ENCODE measurements around the gene GRIN2C. TPM values are rescaled to one million over a fixed set of nuclear protein-coding genes. Genes with fewer than 3 reads are reported as not detected.
"Not testable (repeated sequence)": the region's sequence is repeated elsewhere in the genome, so short reads cannot be mapped to it uniquely, and the experiment has no call there.

GRIN2C gene
- 0.52 TPM for total RNA-seq
- long read RNA-seq, partial matches to known transcripts: 1 of 1 reads
- long read RNA-seq, other reads (novel, unspliced or antisense): 0 of 1 reads

DNA sequence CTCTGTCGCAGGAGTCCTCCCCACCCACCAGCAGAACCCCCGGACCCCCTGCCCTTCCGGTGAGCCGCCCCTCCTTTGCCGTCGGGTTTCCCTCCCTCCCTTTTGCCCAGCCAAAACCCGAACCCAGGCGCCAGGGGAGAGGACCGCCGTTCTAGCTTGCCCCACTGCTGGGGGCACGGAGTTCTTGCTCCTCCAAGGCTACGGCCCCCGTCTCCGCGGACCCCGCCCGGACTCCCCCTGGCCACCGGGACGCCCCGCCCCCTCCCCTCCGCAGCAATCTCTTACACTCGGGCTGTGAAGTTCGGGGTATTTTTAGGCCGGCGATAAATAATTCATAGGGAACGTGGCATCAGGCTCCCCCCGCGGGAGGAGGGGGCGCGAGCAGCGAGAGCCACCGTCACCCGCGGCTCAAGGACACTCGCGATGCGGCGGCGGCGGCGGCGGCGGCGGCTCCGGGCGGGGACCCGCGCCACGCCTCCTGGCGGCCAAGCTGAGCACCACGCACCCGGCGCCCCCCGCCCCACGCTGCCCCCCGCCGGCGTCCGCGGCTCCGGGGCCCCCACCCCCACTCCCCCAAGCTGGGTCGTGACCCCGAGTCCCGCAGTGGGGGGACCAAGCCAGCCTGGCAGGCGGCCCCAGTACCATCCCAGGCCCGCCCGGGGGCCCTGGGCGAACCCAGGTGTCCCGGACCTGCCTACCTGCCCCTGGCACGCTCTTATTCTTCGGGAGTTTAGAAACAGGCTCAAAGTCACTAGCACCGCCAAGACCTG, at the start of gene GRIN2C:
GRIN2C (minus strand) TSS at position 427 of the 770 bp plus-strand sequence. CDS start 4,793 bp downstream, outside the sequence.
- ATAC-seq (peak; percentile 19), DNase-seq (peak; percentile 56)
- intact Hi-C loops (cut with micrococcal nuclease): loop anchor here (5.0 kb wide), 1 partner anchor 67 kb away; no protein-coding TSS in a partner anchor

DNA sequence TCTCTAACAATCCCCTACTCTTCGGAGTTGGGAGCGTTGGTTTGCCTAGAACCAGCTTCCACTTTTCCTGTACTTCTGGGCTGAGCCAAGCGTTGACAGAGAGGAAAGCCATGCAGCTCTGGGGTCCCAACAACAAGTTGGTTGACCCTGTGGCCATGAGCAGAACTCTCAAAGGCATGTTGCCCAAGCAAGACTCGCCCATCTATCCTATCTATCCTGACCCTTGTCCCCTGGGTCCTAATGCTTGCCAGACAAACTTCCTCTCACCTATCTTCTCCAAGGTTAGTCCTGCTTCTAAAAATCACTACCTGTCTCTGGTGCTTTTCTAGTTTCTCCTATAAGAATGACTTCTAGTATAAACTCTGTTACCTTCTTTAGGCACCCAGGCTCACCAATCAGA, 49.4 kb upstream of the GRIN2C start:
- ATAC-seq; intact Hi-C loops (cut with micrococcal nuclease); DNase-seq: not testable (repeated sequence)

DNA sequence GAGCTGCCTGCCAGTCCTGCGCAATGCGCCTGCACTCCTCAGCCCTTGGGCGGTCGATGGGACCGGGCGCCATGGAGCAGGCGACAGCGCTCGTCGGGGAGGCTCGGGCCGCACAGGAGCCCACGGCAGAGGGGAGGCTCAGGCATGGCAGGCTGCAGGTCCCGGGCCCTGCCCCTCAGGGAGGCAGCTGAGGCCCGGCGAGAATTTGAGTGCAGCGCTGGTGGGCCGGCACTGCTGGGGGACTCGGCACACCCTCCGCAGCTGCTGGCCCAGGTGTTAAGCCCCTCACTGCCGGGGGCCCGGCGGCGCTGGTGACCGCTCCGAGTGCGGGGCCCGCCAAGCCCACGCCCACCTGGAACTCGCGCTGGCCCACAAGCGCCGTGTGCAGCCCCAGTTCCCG, 47.3 kb upstream of the GRIN2C start:
- no peak for ATAC-seq
- intact Hi-C loops (cut with micrococcal nuclease): no loop called here
- no peak for DNase-seq

- DNase-seq; intact Hi-C loops (cut with micrococcal nuclease); ATAC-seq: not testable (repeated sequence)
These were observed 46.6 kb upstream of the GRIN2C start for GRCh38 chr17:74906214-74906793.

DNA sequence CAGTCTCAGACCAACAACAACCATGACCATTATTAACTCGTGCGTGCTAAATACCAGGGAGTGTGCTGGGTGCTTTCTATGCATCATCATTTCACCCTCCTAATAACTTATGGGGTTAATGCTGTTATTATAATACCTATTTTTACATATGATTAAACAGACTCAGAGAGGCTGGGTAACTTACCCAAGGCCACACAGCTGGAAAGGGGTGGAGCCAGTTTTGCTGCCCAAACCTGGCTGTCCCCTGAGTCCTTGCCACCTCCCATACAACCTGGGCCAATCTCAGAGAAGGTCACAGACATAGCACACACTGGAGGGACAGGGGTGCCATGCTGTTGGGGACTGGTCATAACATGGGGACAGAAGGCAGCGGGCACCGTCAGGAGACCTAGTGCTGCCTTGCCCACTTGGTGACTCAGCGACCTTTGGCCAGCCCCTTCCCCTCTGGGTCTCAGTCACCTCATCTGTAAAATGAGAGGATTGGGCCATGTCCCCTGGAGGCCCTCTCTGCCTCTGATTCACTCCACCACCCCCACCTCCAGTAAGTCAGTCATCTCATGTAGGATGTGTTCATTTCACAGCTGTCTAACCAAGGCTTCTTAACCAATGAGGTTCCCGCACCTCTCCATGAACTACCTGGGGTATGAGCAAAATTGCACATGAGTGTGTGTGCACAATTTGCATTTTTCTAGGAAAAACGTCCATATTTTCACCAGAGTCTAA, 45.2 kb upstream of the GRIN2C start:
- no peak for ATAC-seq
- DNase-seq: no peak
- intact Hi-C loops (cut with micrococcal nuclease): no loop called here

DNA sequence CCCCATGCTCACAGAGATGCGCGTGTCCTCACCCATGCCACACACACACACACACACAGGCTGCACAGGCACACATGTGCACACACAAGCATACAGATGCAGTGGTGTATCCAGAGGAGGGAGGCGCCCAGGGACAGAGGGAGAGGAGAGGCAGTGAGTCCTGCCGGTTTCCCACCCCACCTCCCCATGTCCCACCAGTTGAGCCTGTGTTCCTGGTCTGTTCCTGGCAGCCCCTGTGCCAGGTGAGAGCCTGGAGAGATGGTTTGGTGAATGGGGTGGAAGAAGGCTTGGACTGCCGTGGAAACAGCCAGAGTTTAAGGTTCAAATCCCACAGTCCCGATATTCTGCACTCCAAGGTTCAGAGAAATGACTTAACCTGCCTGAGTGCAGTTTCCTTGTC, 44.0 kb upstream of the GRIN2C start:
- DNase-seq (no peak), ATAC-seq (no peak)
- intact Hi-C loops (cut with micrococcal nuclease): no loop called here

DNA sequence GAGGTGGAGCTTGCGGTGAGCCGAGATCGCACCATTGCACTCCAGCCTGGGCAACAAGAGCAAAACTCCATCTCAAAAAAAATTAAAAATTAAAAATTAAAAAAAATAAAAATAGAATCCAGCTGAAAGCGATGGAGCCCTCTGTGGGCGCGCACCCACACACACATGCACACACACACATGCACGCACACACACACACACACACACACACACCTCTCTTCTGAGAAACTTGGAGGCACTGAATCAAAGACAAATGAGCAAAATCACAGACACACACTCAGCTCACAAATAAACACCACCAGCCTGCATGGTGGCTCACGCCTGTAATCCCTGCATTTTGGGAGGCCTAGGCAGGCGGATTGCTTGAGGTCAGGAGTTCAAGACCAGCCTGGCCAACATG, 43.3 kb upstream of the GRIN2C start:
- DNase-seq (no peak), ATAC-seq (no peak)
- intact Hi-C loops (cut with micrococcal nuclease): no loop called here

DNA sequence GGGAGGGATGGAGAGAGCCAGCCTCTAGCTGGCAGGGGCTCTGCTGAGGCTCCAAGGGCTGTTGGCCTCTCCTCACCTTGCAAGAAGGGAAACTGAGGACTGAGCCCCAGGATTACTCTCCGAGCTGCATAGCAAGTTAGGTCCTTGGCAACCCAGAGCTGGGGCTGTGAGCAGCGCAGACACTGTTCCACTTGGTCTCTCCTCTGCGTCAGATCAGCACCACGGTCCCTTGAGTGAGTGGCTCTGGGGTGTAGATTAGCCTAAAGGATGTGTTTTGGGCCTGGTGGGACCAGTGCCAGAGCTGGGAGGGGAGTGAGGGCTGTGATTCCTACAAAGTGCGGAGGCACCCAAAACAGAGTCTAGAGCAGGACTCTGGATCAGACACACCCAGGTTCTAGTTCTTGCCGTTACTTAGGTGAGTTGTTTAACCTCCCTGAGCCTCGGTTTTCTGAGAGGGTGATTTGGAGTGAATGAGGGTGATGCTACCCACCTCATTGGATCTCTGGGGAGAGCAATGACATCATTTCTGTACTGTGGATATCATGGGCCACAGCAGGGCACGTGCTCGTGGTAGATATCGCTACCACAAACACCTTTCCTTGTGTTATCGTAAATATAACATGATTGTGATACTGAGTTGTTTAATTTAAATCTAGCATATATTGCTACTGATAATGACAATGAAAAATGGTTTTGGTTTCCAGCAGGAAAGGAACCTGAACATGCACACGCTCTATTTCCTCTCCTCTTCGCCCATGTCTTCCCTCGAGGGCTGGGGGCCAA, 41.9 kb upstream of the GRIN2C start:
- DNase-seq (no peak), ATAC-seq (no peak)
- intact Hi-C loops (cut with micrococcal nuclease): no loop called here

GRCh38 chr17:74900208-74900607, 40.5 kb upstream of the GRIN2C start:
- intact Hi-C loops (cut with micrococcal nuclease): no loop called here
- ATAC-seq: no peak
- no peak for DNase-seq

GRCh38 chr17:74898376-74898946, 38.8 kb upstream of the GRIN2C start:
- DNase-seq: no peak
- intact Hi-C loops (cut with micrococcal nuclease): no loop called here
- ATAC-seq: no peak

- intact Hi-C loops (cut with micrococcal nuclease): no loop called here
- ATAC-seq (no peak), DNase-seq (no peak)
These were observed 34.4 kb upstream of the GRIN2C start for GRCh38 chr17:74893936-74894671.

- intact Hi-C loops (cut with micrococcal nuclease): no loop called here
- ATAC-seq (peak; percentile 43), DNase-seq (no peak)
These were observed 33.6 kb upstream of the GRIN2C start, which contains the start of gene FADS6 for GRCh38 chr17:74892974-74893911. FADS6 (minus strand) TSS chr17:74893633; CDS start chr17:74893595, 38 bp downstream.

- DNase-seq (no peak), ATAC-seq (no peak)
- intact Hi-C loops (cut with micrococcal nuclease): no loop called here
These were observed 32.5 kb upstream of the GRIN2C start for GRCh38 chr17:74892013-74892841.

- DNase-seq (no peak), ATAC-seq (no peak)
- intact Hi-C loops (cut with micrococcal nuclease): no loop called here
These were observed 30.9 kb upstream of the GRIN2C start for GRCh38 chr17:74890554-74890953.

- ATAC-seq (no peak), DNase-seq (no peak)
- intact Hi-C loops (cut with micrococcal nuclease): no loop called here
These were observed 28.8 kb upstream of the GRIN2C start for GRCh38 chr17:74888469-74888868.

DNA sequence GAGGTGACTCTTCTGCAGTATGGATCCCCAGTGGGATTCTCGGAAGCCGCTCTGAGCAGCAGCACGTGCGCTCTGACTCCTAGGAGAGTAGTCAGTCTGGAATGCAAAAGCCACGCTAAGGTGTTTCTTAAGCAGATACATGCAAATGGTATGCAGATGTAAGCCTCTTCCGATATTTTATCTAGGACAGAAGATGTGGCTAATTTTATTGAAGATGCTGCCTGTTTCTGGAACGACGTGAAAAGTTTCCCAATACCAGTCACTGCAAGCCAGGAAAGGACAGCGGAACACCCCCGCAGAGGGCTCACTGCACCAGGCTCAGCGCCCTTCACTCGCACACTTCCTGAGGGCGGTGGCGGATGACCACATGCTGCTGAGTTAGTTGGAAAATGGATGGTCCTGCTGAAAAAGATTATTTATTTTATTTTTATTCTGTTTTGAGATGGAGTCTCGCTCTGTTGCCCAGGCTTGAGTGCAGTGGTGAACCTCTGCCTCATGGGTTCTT, 23.6 kb upstream of the GRIN2C start:
- no peak for DNase-seq
- ATAC-seq: peak; percentile 37
- intact Hi-C loops (cut with micrococcal nuclease): no loop called here

All from left ventricle myocardium superior (tissue), 1 donor.